22Rv1 (cell line): ENCODE results near the gene SRMS.

Experiments used
- CTCF ChIP-seq: fragments of 450-650 bp; IDR thresholded peaks from 2 replicates; pipeline ENCODE4 v1.5.1; 2017; ENCODE audit warnings: mild to moderate bottlenecking
- ZFX ChIP-seq: fragments of 450-650 bp; IDR thresholded peaks from 2 replicates; pipeline ENCODE4 v1.6.1; 2017; ENCODE audit warnings: antibody characterized with exemption, borderline replicate concordance

GRCh38 chr20:63529180-63529860 is 18.2 kb downstream of the SRMS start:
- no peak for TF ChIP-seq CTCF
- TF ChIP-seq ZFX, result no peak
